Ovary (tissue), 9 donors: ENCODE results near the gene FBP1. TPM values are rescaled to one million over a fixed set of nuclear protein-coding genes. Genes with fewer than 3 reads are reported as not detected.

Source experiments
- DNase-seq, 5 donors: peaks; one replicate each; pipeline ENCODE4 v3.0.0-alpha.2; 2019 to 2020
- H3K27ac ChIP-seq, 2 donors: fragments of 200-600 bp; one replicate each; pipeline versions ENCODE4 v1.5.1 to v1.8.0; 2019 to 2022
- H3K27me3 ChIP-seq: fragments of 200-600 bp; one replicate; pipeline ENCODE4 v1.8.0; 2022
- H3K36me3 ChIP-seq: fragments of 200-600 bp; sonication (generic); one replicate; pipeline ENCODE4 v1.5.1; 2019
- H3K4me1 ChIP-seq: one replicate; pipeline ENCODE4 v1.8.1; 2013; ENCODE audit warnings: mild to moderate bottlenecking, moderate library complexity; ENCODE audit not compliant: insufficient read depth
- H3K4me3 ChIP-seq: fragments of 200-600 bp; sonication (generic); one replicate; pipeline ENCODE4 v1.5.1; 2017
- H3K9me3 ChIP-seq, 2 donors: fragments of 200-600 bp in 1 of 2; sonication (generic) in 1 of 2; one replicate each; pipeline versions ENCODE4 v1.5.1 to v1.8.1; 2013 to 2019; ENCODE audit warnings: mild to moderate bottlenecking in 1 of 2, moderate library complexity in 1 of 2
- CTCF ChIP-seq, 3 donors: fragments of 450-650 bp in 2 of 3; fragments of 200-600 bp in 1 of 3; IDR thresholded peaks; one replicate each; pipeline versions ENCODE4 v1.5.1 to v1.8.0; 2016 to 2022; ENCODE audit warnings: antibody characterized with exemption in 3 of 3, mild to moderate bottlenecking in 1 of 3
- EP300 ChIP-seq: sonication (generic); formaldehyde crosslinking; IDR thresholded peaks from one replicate; pipeline ENCODE4 v1.6.1; 2017; ENCODE audit warnings: antibody characterized with exemption
- POLR2A ChIP-seq: fragments of 450-650 bp; IDR thresholded peaks from one replicate; pipeline ENCODE4 v1.6.1; 2017; ENCODE audit warnings: antibody characterized with exemption, mild to moderate bottlenecking, moderate library complexity
- WGBS, 3 donors: extraction: QIAGEN DNeasy Blood & Tissue Kit in 1 of 3; methylation state at CpG; one replicate each; pipeline versions ENCODE4 v1.1.5 to v1.1.7; 2013 to 2017; 5-methylcytosine and 5-hydroxymethylcytosine counted together
- intact Hi-C, 4 donors: fragments of 100-400 bp; cut with DNase I; formaldehyde crosslinking; loops; one replicate each; pipeline versions ENCODE4 v1.11.0 to v1.15.1; 2022 to 2023
- polyA plus RNA-seq, 2 donors: library from polyadenylated mRNA; stranded (reverse); fragments of 200-250 nt in 1 of 2; fragments of 350-450 nt in 1 of 2; fragmentation: Illumina TruSeq in 1 of 2; extraction: RNeasy Lipid Tissue Mini Kit (QIAGEN cat#74804) in 1 of 2; gene quantifications; one replicate each; pipeline ENCODE4 v1.2.3, GENCODE V29; 2013 to 2014
- total RNA-seq, 7 donors: library from RNA; depleted of rRNA in 2 of 7; stranded (reverse); fragments of >200 nt in 2 of 7; fragmentation: NEBNext Ultra II Directional in 3 of 7; extraction: Animal tissue kit (Norgen Biotek cat#: 25700) in 3 of 7; gene quantifications; one replicate each; pipeline versions ENCODE4 v1.1.0 to v1.2.4, GENCODE V29; 2016 to 2023
- donor health status: DM: no; HTN: no; CAD: no; lungs with moderate emphysema.
- donor health status: DM: no; HTN: no; CAD: no.
- donor health status: Bipolar disorder and iron deficiency.
- donor health status: DM: yes; HTN: yes; CAD: no.
- donor health status: DM: no; HTN: no; CAD: no.
- donor health status: DM: yes; HTN: yes; CAD: no.

FBP1 gene
- total and polyA plus RNA-seq, 9 donors = 0.30 to 16.9 (median 2.9) TPM

- H3K36me3 ChIP-seq = no peaks in the 10 kb centered on the region
- H3K27ac ChIP-seq = no peak overlapping the region
- no peak for DNase-seq
- no peak overlapping the region for H3K4me3 ChIP-seq
- H3K9me3 ChIP-seq = no peaks in the 10 kb centered on the region
- TF ChIP-seq CTCF (IDR thresholded peaks at IDR 0.05) (no peak), EP300 (no peak), POLR2A (no peak)
- WGBS, 3 donors = 72 to 84% (median 79%) methylated on average over 12 of the region's 12 CpGs
- H3K27me3 ChIP-seq = no peaks in the 10 kb centered on the region
- H3K4me1 ChIP-seq = no peaks in the 10 kb centered on the region
- intact Hi-C loops = no loop called here
Measured at GRCh38 chr9:94625835-94626234, 13.5 kb downstream of the FBP1 start.

- H3K36me3 ChIP-seq = no peaks in the 10 kb centered on the region
- TF ChIP-seq EP300 (no peak), CTCF (IDR thresholded peaks at IDR 0.05) (no peak), POLR2A (no peak)
- no peak overlapping the region for H3K4me3 ChIP-seq
- H3K27me3 ChIP-seq = no peaks in the 10 kb centered on the region
- 36 to 55% (median 43%) methylated on average over 4 of the region's 4 CpGs for WGBS, 3 donors
- intact Hi-C loops = no loop called here
- H3K9me3 ChIP-seq = no peaks in the 10 kb centered on the region
- no peaks in the 10 kb centered on the region for H3K4me1 ChIP-seq
- DNase-seq = no peak
- no peak overlapping the region for H3K27ac ChIP-seq
Measured at GRCh38 chr9:94624629-94625028, 14.7 kb downstream of the FBP1 start.

GRCh38 chr9:94623253-94623652 lies 16.1 kb downstream of the FBP1 start:
- Histone ChIP-seq H3K4me3 (no peak overlapping the region), H3K36me3 (no peaks in the 10 kb centered on the region), H3K27me3 (no peaks in the 10 kb centered on the region), H3K9me3 (no peaks in the 10 kb centered on the region), H3K4me1 (peaks cover 3% of the 10 kb centered on the region), H3K27ac (no peak overlapping the region)
- 77 to 79% (median 77%) methylated on average over 9 of the region's 9 CpGs for WGBS, 3 donors
- TF ChIP-seq CTCF (IDR thresholded peaks at IDR 0.05) = no peak
- TF ChIP-seq EP300 = no peak
- TF ChIP-seq POLR2A = no peak
- DNase-seq = no peak
- intact Hi-C loops = no loop called here

- 86 to 92% (median 90%) methylated on average over 19 of the region's 19 CpGs for WGBS, 3 donors
- intact Hi-C loops = no loop called here
Measured at GRCh38 chr9:94622087-94622800, 17.1 kb downstream of the FBP1 start.

More at GRCh38 chr9:94622087-94622800, 17.1 kb downstream of the FBP1 start:
- DNase-seq = no peak
- Histone ChIP-seq H3K36me3 (no peaks in the 10 kb centered on the region), H3K4me3 (no peak overlapping the region), H3K27me3 (no peaks in the 10 kb centered on the region), H3K27ac (no peak overlapping the region), H3K4me1 (peaks cover 3% of the 10 kb centered on the region), H3K9me3 (no peaks in the 10 kb centered on the region)
- TF ChIP-seq EP300 = no peak
- TF ChIP-seq CTCF (IDR thresholded peaks at IDR 0.05) = no peak
- no peak for TF ChIP-seq POLR2A
